Lower leg skin (tissue), 4 donors: ENCODE results near the gene UBE2L6. TPM values are rescaled to one million over a fixed set of nuclear protein-coding genes. Genes with fewer than 3 reads are reported as not detected.

Experiments
- total RNA-seq, 4 donors: library from RNA; depleted of rRNA; stranded (reverse); fragments of >200 nt; gene quantifications; one replicate each; pipeline ENCODE4 v1.1.0, GENCODE V29; 2016

UBE2L6 gene
- total RNA-seq, 4 donors from 2014 or later: 14.5 to 31.0 (median 19.9) TPM

Other genes with a start within 250 kb of the UBE2L6 start
- 100 to 1,000 TPM; 219 to 273 (median 230) TPM for gene TNKS1BP1, start 242.7 kb downstream of the UBE2L6 start, total RNA-seq
- 10 to 100 TPM; 66.1 to 76.1 (median 74.6) TPM for gene SSRP1, start 231.8 kb downstream of the UBE2L6 start, total RNA-seq
- gene P2RX3, start 229.3 kb downstream of the UBE2L6 start, total RNA-seq: not detected
- gene PRG3, start 186.5 kb downstream of the UBE2L6 start, total RNA-seq: not detected
- gene PRG2, start 177.0 kb downstream of the UBE2L6 start, total RNA-seq: 1 to 10 TPM in 1 of 4 donors, under 1 TPM in 1, not detected in 2; 0.84 to 1.7 TPM
- 10 to 100 TPM; 12.4 to 66.4 (median 41.1) TPM for gene SLC43A3, start 140.6 kb downstream of the UBE2L6 start, total RNA-seq
- 1 to 10 TPM in 3 of 4 donors, under 1 TPM in 1; 0.55 to 3.6 (median 2.3) TPM for gene RTN4RL2, start 107.1 kb downstream of the UBE2L6 start, total RNA-seq
- gene SLC43A1, start 52.0 kb downstream of the UBE2L6 start, total RNA-seq: 10 to 100 TPM; 15.9 to 20.2 (median 18.3) TPM
- 10 to 100 TPM; 24.3 to 53.2 (median 29.4) TPM for gene TIMM10, start 36.9 kb downstream of the UBE2L6 start, total RNA-seq
- not detected for gene SMTNL1, start 30.1 kb downstream of the UBE2L6 start, total RNA-seq
- gene SERPING1, start 30.0 kb upstream of the UBE2L6 start, total RNA-seq: 100 to 1,000 TPM in 2 of 4 donors, 10 to 100 TPM in 2; 89.4 to 236 (median 103) TPM
- 1 to 10 TPM in 3 of 4 donors, under 1 TPM in 1; 0.91 to 4.3 (median 2.9) TPM for gene YPEL4, start 82.2 kb upstream of the UBE2L6 start, total RNA-seq
- gene CLP1, start 90.1 kb upstream of the UBE2L6 start, total RNA-seq: 10 to 100 TPM; 14.0 to 29.2 (median 17.6) TPM
- 10 to 100 TPM; 72.9 to 99.1 (median 84.5) TPM for gene ZDHHC5, start 100.4 kb upstream of the UBE2L6 start, total RNA-seq
- 10 to 100 TPM; 19.4 to 25.5 (median 23.0) TPM for gene MED19, start 144.5 kb upstream of the UBE2L6 start, total RNA-seq
- 10 to 100 TPM; 41.8 to 60.4 (median 45.4) TPM for gene TMX2, start 144.9 kb upstream of the UBE2L6 start, total RNA-seq
- gene SELENOH, start 173.8 kb upstream of the UBE2L6 start, total RNA-seq: 100 to 1,000 TPM; 113 to 133 (median 124) TPM
- gene BTBD18, start 184.1 kb upstream of the UBE2L6 start, total RNA-seq: not detected
- gene CTNND1, start 194.1 kb upstream of the UBE2L6 start, total RNA-seq: 100 to 1,000 TPM; 186 to 243 (median 197) TPM